ENCODE data around the gene ARID3A. TPM values are rescaled to one million over a fixed set of nuclear protein-coding genes. Genes with fewer than 3 reads are reported as not detected.

The ARID3A gene
- total and polyA plus RNA-seq, 2 of the 13 experiments (the other 11 are each of a cell fraction or from before 2014, with no cell fraction given), result 71.3 to 77.9 TPM

- peak; percentile 53; the same call in 1 of the 2 replicates for TF ChIP-seq AHDC1 (CRISPR knock-in tag; IDR thresholded peaks at IDR 0.05; ENCODE audit: borderline replicate concordance)
- peak; percentile 72; the same call in 1 of the 2 replicates for TF ChIP-seq TAF1 (CRISPR knock-in tag; IDR thresholded peaks at IDR 0.05)
- peak; percentile 44; the same call in 1 of the 2 replicates for TF ChIP-seq CREB1 (IDR thresholded peaks at IDR 0.05)
- no peak for TF ChIP-seq CREB1 (CRISPR knock-in tag; IDR thresholded peaks at IDR 0.05)
- TF ChIP-seq ZNF142 (CRISPR knock-in tag; IDR thresholded peaks at IDR 0.05), result no peak; the same call in 1 of the 2 replicates
- peak; percentile 43 for TF ChIP-seq CTCF (CRISPR knock-in tag; IDR thresholded peaks at IDR 0.05)
- TF ChIP-seq ZNF773 (CRISPR knock-in tag; IDR thresholded peaks at IDR 0.05; ENCODE audit: borderline replicate concordance), result no peak
- peak; percentile 67 for TF ChIP-seq FOXA3 (CRISPR knock-in tag; IDR thresholded peaks at IDR 0.05)
- peak; percentile 87 for TF ChIP-seq ZNF781 (CRISPR knock-in tag; IDR thresholded peaks at IDR 0.05; ENCODE audit: borderline replicate concordance, not compliant biosample characterization)
- TF ChIP-seq MXI1 (IDR thresholded peaks at IDR 0.05; ENCODE audit: borderline replicate concordance, low read depth, low read length), result peak; percentile 66; the same call in 1 of the 3 replicates
- TF ChIP-seq GATAD1 (CRISPR knock-in tag; IDR thresholded peaks at IDR 0.05), result peak; percentile 70
- TF ChIP-seq ZNF451 (CRISPR knock-in tag; IDR thresholded peaks at IDR 0.05), result peak; percentile 75; the same call in 1 of the 2 replicates
- peak; percentile 72; the same call in 1 of the 2 replicates for TF ChIP-seq HDAC2 (CRISPR knock-in tag; IDR thresholded peaks at IDR 0.05)
- peak; percentile 79; the same call in 1 of the 2 replicates for TF ChIP-seq TFAP4 (IDR thresholded peaks at IDR 0.05; ENCODE audit: borderline replicate concordance, low read depth)
Observed at GRCh38 chr19:980133-980998, 54.5 kb downstream of the ARID3A start (continued).

Measured in HepG2 (cell line).